GM12878 (cell line): Measurements from ENCODE around the gene CACFD1. TPM values are rescaled to one million over a fixed set of nuclear protein-coding genes. Genes with fewer than 3 reads are reported as not detected.

Experiments
- ATAC-seq: fragments of 200-7000 bp; cut with Tn5 transposase; 3 replicates; pipeline ENCODE4 v1.9.1; 2020; ENCODE audit warnings: mild to moderate bottlenecking, moderate library complexity
- BruUV-seq: library from RNA; stranded (reverse); fragments of 400-500 nt; replicated peaks from 2 replicates; lab custom pipeline; 2021; lab: Mats Ljungman, UMichigan
- CTCF ChIA-PET: fragments of 300-600 bp; sonication (Branson Sonifier 250); formaldehyde crosslinking; extraction: SDS; loops from one replicate; lab custom pipeline; 2021; ENCODE audit warnings: inconsistent platforms; lab: Yijun Ruan, JAX
- POLR2A ChIA-PET: fragments of 350-600 bp; formaldehyde crosslinking; extraction: SDS; loops from one replicate; lab custom pipeline; 2021; ENCODE audit warnings: inconsistent platforms; lab: Charles Lee
- RAD21 ChIA-PET: fragments of 300-600 bp; sonication (Branson Sonifier 250); formaldehyde crosslinking; loops from one replicate; lab custom pipeline; 2023; ENCODE audit warnings: antibody characterized with exemption; ENCODE audit not compliant: unreplicated experiment; lab: Charles Lee
- SMC1A ChIA-PET: fragments of 300-600 bp; sonication (Branson Sonifier 250); formaldehyde crosslinking; loops from one replicate; lab custom pipeline; 2023; ENCODE audit not compliant: unreplicated experiment, uncharacterized antibody; lab: Charles Lee
- DNase-seq: peaks from one replicate; pipeline ENCODE4 v3.0.0-alpha.2; 2011; ENCODE audit warnings: low read depth, low spot score
- FAIRE-seq: peaks from 3 replicates; lab custom pipeline; 2011; peaks lifted over from hg19 to GRCh38; lab: Jason Lieb, UNC
- H2AFZ ChIP-seq: 2 replicates; pipeline ENCODE4 v1.6.0; 2011; ENCODE audit warnings: low read depth, low read length, control low read depth; ENCODE audit not compliant: control insufficient read depth
- H3K27ac ChIP-seq: 2 replicates; pipeline ENCODE4 v1.5.1; 2011; ENCODE audit warnings: control low read depth; ENCODE audit not compliant: control insufficient read depth, insufficient read depth
- H3K27me3 ChIP-seq, 2 experiments: replicated peaks in 1 of 2; 2 replicates each; pipeline versions ENCODE4 v1.6.0 to v1.6.1; 2011; ENCODE audit warnings: low read length in 1 of 2; ENCODE audit not compliant: control insufficient read depth in 2 of 2, insufficient read depth in 2 of 2
- H3K36me3 ChIP-seq, 2 experiments: 2 replicates each; pipeline ENCODE4 v1.5.1; 2011; ENCODE audit warnings: low read length in 1 of 2; ENCODE audit not compliant: control insufficient read depth in 2 of 2, insufficient read depth in 2 of 2
- H3K4me1 ChIP-seq: 2 replicates; pipeline ENCODE4 v1.6.1; 2011; ENCODE audit warnings: mild to moderate bottlenecking, low read length, moderate library complexity, mixed read lengths; ENCODE audit not compliant: control insufficient read depth, insufficient read depth
- H3K4me2 ChIP-seq: 2 replicates; pipeline ENCODE4 v1.6.0; 2011; ENCODE audit warnings: control low read depth; ENCODE audit not compliant: control insufficient read depth, insufficient read depth
- H3K4me3 ChIP-seq: fragments of 200-600 bp; sonication (generic); 2 replicates; pipeline ENCODE4 v1.5.1; 2016
- H3K79me2 ChIP-seq: 2 replicates; pipeline ENCODE4 v1.6.0; 2011; ENCODE audit warnings: low read length; ENCODE audit not compliant: control insufficient read depth, insufficient read depth
- H3K9ac ChIP-seq: 2 replicates; pipeline ENCODE4 v1.8.0; 2011; ENCODE audit warnings: low read length, control low read depth, mixed read lengths; ENCODE audit not compliant: control insufficient read depth, insufficient read depth
- H3K9me3 ChIP-seq: replicated peaks from 3 replicates; pipeline ENCODE4 v1.5.1; 2011; ENCODE audit warnings: mild to moderate bottlenecking, low read length; ENCODE audit not compliant: control insufficient read depth, insufficient read depth
- H4K20me1 ChIP-seq: 2 replicates; pipeline ENCODE4 v1.6.0; 2011; ENCODE audit not compliant: control insufficient read depth, insufficient read depth
- ATF3 ChIP-seq: IDR thresholded peaks from 2 replicates; pipeline ENCODE4 v1.6.1; 2011; ENCODE audit warnings: low read depth, mild to moderate bottlenecking, low read length, moderate library complexity, borderline replicate concordance; ENCODE audit errors: extremely low read depth
- CBX5 ChIP-seq: sonication (generic); IDR thresholded peaks from 2 replicates; pipeline ENCODE4 v1.6.1; 2016; ENCODE audit warnings: low read depth, moderate library complexity, mild to moderate bottlenecking, inconsistent platforms
- CREM ChIP-seq: IDR thresholded peaks from 2 replicates; pipeline ENCODE4 v1.6.1; 2014; ENCODE audit warnings: antibody characterized with exemption, low read depth
- EED ChIP-seq: sonication (generic); IDR thresholded peaks from 2 replicates; pipeline ENCODE4 v1.6.1; 2016; ENCODE audit warnings: antibody characterized with exemption, low read depth
- RELB ChIP-seq: fragments of 450-650 bp; IDR thresholded peaks from 2 replicates; pipeline ENCODE4 v1.6.1; 2017; ENCODE audit warnings: low read depth, mild to moderate bottlenecking, moderate library complexity
- TCF12 ChIP-seq: IDR thresholded peaks from 2 replicates; pipeline ENCODE4 v1.6.1; 2011; ENCODE audit warnings: low read depth, mild to moderate bottlenecking, low read length
- ZNF274 ChIP-seq: IDR thresholded peaks from one replicate; pipeline ENCODE4 v1.8.0; 2011; ENCODE audit not compliant: insufficient read length, insufficient read depth
- WGBS: methylation state at CpG from one replicate; pipeline ENCODE4 v1.1.6; 2016; ENCODE audit warnings: low lambda C conversion rate; ENCODE audit not compliant: insufficient replicate concordance, insufficient coverage; ENCODE audit errors: missing lambda C conversion rate; 5-methylcytosine and 5-hydroxymethylcytosine counted together
- in situ Hi-C: fragments of 300-500 bp; cut with MboI; formaldehyde crosslinking; loops from 9 replicates; pipeline ENCODE4 v1.14.3; 2018; ENCODE audit warnings: mixed read lengths
- intact Hi-C: fragments of 100-400 bp; cut with micrococcal nuclease; formaldehyde crosslinking; loops from one replicate; pipeline ENCODE4 v1.14.2; 2022; ENCODE audit not compliant: unreplicated experiment
- polyA plus RNA-seq, 11 experiments: library from polyadenylated mRNA; depleted of rRNA in 4 of 11; unstranded in 6 of 11; stranded (reverse) in 5 of 11; fragments of >200 nt; fragmentation: Nextera tagmentation in 4 of 11; fragmentation: Illumina TruSeq in 1 of 11; extraction: Ambion mirVana in 4 of 11; extraction: Trizol in 1 of 11; gene quantifications; 1 replicate in 1 of 11; 2 replicates in 10 of 11; pipeline versions ENCODE4 v1.2.1 to v1.2.3, GENCODE V29; 2011 to 2016; ENCODE audit warnings: inconsistent platforms in 2 of 11, missing spikeins in 2 of 11, low read depth in 1 of 11
- total RNA-seq, 4 experiments: library from RNA; depleted of rRNA in 3 of 4; stranded (reverse); fragments of >200 nt in 3 of 4; fragmentation: Illumina TruSeq in 1 of 4; extraction: Trizol in 1 of 4; gene quantifications; 2 replicates each; pipeline versions ENCODE4 v1.2.1 to v1.2.3, GENCODE V29; 2013 to 2021

The CACFD1 gene
- total and polyA plus RNA-seq, 10 of the 15 experiments (the other 5 are each of a cell fraction or from before 2014, with no cell fraction given) = 0.09 to 5.8 (median 1.4) TPM; not detected in 1

- no peak for TF ChIP-seq RELB
- no peak for TF ChIP-seq ATF3
- no peak for TF ChIP-seq ZNF274
Measured at GRCh38 chr9:133485531-133486260, 25.9 kb downstream of the CACFD1 start (continued).

GRCh38 chr9:133487331-133487725 lies 27.6 kb downstream of the CACFD1 start:
- intact Hi-C loops = loop anchor here (10.0 kb wide), 1 partner anchor 463 kb away; no protein-coding TSS in a partner anchor
- Histone ChIP-seq H3K79me2 (no peaks in the 10 kb centered on the region), H4K20me1 (no peaks in the 10 kb centered on the region), H3K27ac (no peak overlapping the region), H3K4me2 (no peak overlapping the region), H3K4me3 (no peak overlapping the region), H2AFZ (no peak overlapping the region), H3K36me3 (no peaks in the 10 kb centered on the region), H3K27me3 (no peaks in the 10 kb centered on the region; a peak in 3 of 4 replicates), H3K9me3 (no peaks in the 10 kb centered on the region; the same call in 2 of the 3 replicates), H3K9ac (no peak overlapping the region), H3K4me1 (peaks cover 3% of the 10 kb centered on the region)
- no peak for TF ChIP-seq CBX5
- no peak for TF ChIP-seq TCF12
- no peak for TF ChIP-seq EED
- no peak for TF ChIP-seq CREM
- CTCF ChIA-PET = interaction anchor here (0.6 to 7.7 kb wide), 17 partner anchors 8 to 382 kb away, joined by 3 to 61 read pairs (median 5); partner anchors contain the start of genes CACFD1 and REXO4
- in situ Hi-C loops = loop anchor here (5.0 kb wide), 1 partner anchor 300 kb away; no protein-coding TSS in a partner anchor
- RAD21 ChIA-PET = interaction anchor here (1.0 to 2.2 kb wide), 2 partner anchors 12 to 48 kb away, joined by 3 to 7 read pairs; no protein-coding TSS in a partner anchor
- no peak for FAIRE-seq
- POLR2A ChIA-PET = no interaction called here
- DNase-seq = no peak
- WGBS = 35% methylated on average over 8 of the region's 8 CpGs
- ATAC-seq = no peak
- SMC1A ChIA-PET = interaction anchor here (1.2 kb wide), 1 partner anchor 8 kb away, joined by 3 read pairs; the partner anchor contains the start of gene SLC2A6
- BruUV-seq = no TSS peak
